ENCODE data around the gene GORASP2.
A peak's percentile ranks its signal among the peaks of the same experiment; 100 is the strongest.

DNA sequence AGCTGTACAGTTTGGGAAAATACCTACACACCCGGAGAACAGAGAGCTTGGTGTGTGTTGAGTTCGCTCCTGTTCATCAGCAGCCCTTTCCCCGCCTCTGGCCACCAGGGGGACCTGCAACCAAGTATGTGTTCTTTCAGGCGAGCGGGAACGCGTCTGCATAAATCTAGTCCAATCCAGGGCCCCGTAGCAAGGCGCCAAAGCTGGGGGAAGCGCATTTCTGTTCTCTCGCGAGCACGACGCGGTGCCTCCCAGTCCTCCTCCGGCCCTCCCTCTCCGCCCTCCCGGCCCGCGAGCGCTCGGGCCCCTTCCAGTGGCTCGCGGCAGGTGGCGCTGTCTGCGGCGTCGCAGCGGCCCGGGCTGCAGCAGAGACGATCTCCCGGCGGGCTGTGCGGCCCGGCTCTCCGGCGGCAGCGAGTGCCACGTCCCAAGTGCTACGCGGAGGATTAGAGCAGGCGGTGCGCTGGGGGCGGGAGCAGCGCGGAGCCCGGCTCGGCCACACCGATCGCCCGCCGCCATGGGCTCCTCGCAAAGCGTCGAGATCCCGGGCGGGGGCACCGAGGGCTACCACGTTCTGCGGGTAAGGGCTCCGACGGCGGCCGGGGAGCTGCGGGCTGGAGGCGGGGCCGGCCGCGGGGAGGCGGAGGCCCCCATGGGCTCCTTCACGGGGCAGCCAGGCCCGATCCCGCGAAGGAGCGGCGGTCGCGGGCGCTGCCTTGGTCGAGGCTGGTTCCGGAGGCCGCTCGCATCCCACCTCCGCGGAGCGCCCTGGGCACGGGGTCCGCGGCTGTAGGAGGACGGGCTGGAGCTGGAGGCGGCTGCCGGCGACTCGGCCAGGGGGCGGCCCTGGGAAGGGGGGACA is at the start of gene GORASP2:
- TF ChIP-seq POLR2AphosphoS5 (IDR thresholded peaks at IDR 0.05) (peak; percentile 77), POLR2A (IDR thresholded peaks at IDR 0.05) (peak; percentile 75)
- TF ChIP-seq, protein P1, sequence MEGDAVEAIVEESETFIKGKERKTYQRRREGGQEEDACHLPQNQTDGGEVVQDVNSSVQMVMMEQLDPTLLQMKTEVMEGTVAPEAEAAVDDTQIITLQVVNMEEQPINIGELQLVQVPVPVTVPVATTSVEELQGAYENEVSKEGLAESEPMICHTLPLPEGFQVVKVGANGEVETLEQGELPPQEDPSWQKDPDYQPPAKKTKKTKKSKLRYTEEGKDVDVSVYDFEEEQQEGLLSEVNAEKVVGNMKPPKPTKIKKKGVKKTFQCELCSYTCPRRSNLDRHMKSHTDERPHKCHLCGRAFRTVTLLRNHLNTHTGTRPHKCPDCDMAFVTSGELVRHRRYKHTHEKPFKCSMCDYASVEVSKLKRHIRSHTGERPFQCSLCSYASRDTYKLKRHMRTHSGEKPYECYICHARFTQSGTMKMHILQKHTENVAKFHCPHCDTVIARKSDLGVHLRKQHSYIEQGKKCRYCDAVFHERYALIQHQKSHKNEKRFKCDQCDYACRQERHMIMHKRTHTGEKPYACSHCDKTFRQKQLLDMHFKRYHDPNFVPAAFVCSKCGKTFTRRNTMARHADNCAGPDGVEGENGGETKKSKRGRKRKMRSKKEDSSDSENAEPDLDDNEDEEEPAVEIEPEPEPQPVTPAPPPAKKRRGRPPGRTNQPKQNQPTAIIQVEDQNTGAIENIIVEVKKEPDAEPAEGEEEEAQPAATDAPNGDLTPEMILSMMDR (IDR thresholded peaks at IDR 0.05), result peak; percentile 87 to 96 (median 95)
